Activated naive CD8-positive, alpha-beta T cell (primary cell): ENCODE results near the gene PAPPA.

Source experiments
- H3K27ac Mint-ChIP-seq: one replicate; pipeline ENCODE4 v1.8.0; 2021; ENCODE audit warnings: mixed read lengths
- H3K27me3 Mint-ChIP-seq: one replicate; pipeline ENCODE4 v1.8.0; 2021; ENCODE audit warnings: mixed read lengths
- H3K36me3 Mint-ChIP-seq: one replicate; pipeline ENCODE4 v1.8.0; 2021; ENCODE audit warnings: mixed read lengths
- H3K4me1 Mint-ChIP-seq: one replicate; pipeline ENCODE4 v1.8.0; 2021; ENCODE audit warnings: low read depth, mixed read lengths
- H3K4me3 Mint-ChIP-seq: one replicate; pipeline ENCODE4 v1.8.0; 2021; ENCODE audit warnings: mild to moderate bottlenecking, mixed read lengths
- H3K9me3 Mint-ChIP-seq: one replicate; pipeline ENCODE4 v1.8.0; 2021; ENCODE audit warnings: low read depth, mixed read lengths

Gene PAPPA

DNA sequence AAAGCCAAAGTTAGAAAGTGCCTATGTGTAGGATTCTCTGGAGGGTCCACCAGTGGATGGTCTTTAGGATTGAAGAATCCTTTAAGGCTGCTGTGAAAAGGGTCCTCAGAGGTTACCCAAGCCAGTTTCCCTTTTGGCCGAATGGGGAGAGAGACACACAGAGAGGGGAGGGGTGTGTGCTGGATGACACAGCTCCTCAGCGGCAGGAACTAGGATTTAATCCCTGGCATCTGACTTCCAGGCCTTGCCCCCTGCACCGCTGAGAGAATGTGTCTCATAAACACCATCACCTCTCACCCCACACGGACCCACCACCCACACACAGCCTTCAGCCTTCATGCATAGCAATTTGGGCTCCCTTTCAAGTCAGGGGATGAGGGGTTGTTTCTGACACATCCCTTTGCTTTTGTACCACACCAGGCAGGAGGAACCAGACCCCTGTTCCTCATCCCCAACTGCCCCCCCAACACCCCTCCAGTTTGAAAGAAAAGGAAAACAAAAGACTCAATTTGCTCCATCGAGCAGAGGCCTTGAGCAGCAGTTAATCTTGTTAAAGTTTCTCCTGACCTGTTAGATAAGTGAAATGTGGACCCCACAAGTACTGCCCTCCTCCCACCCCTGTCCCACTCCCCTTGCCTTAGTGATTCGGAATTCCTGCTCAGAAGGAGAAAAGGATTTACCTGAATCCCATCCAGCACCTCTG is 4.0 kb downstream of the PAPPA start:
- H3K4me3 Mint-ChIP-seq = no peak overlapping the region
- no peaks in the 10 kb centered on the region for H3K36me3 Mint-ChIP-seq
- H3K9me3 Mint-ChIP-seq = no peaks in the 10 kb centered on the region
- H3K4me1 Mint-ChIP-seq = peaks cover 13% of the 10 kb centered on the region
- H3K27me3 Mint-ChIP-seq = peaks cover 44% of the 10 kb centered on the region
- H3K27ac Mint-ChIP-seq = no peak overlapping the region

DNA sequence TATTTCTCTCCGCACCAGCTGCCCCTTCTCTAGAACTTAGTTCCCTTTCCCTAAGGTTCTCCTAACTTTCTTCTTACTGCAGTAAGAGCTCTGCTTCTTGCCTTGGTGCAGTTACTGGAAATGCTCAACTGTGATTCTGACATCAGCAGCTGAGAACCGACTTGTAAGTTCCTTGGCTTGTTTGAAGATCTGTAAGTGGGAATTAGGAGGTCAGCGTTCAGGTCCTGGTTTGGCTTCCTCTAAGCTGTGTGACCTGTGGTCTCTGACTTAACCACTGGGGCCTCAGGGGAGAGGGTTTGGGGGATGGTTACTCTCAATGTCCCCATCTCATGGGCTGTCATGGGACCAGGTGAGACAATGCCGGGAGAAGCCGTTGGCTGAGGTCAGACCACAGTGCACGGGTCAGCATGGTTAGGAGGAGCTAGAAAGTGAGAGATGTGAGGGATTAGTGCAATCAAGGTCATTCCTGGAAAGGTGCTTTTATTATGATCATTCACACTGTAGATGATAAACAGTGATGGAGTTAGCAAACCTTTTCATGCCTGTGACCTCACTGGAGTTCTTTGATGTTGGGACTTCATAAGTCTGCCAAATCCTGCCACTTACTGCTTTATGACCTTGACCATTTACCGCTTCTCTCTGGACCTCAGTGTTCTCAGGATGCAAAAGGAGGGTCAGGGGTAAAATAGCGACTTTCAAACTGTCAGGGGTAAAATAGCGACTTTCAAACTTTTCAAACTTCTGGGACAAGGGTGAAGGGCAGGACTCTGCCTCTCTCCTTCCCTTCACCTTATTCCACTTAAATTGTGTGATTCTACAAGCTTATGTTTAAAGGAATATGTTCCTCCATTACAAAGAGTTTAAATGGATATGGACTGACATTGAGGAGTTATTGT is 7.3 kb downstream of the PAPPA start:
- H3K27ac Mint-ChIP-seq = no peak overlapping the region
- no peaks in the 10 kb centered on the region for H3K36me3 Mint-ChIP-seq

DNA sequence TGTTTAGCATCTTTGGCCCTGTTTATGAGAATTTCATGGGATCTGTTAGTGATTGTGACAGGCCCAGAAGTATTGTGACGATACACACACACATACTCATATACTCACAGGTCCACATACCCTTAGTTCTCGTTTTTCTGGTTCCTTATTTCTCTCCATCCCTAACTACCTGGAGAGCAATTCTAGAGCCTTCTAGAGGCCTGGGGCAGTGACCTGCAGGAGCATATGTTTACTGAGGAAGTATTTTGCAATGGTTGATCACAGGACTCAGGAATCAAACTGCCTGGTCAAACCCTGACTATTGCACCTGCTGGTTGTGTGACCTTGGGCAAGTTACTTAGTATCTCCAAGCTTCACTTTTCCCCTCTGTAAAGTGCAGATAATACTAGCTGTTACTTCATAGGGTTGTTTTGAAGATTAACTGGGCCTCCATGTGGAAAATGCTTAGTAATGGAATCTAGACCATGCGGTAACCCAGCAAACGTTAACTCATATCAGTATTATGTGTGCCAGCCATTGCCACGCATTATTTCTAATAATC is 8.7 kb downstream of the PAPPA start:
- no peaks in the 10 kb centered on the region for H3K4me1 Mint-ChIP-seq
- peaks cover 25% of the 10 kb centered on the region for H3K27me3 Mint-ChIP-seq
- H3K27ac Mint-ChIP-seq = no peak overlapping the region
- H3K4me3 Mint-ChIP-seq = no peak overlapping the region
- peaks cover 4% of the 10 kb centered on the region for H3K9me3 Mint-ChIP-seq
- no peaks in the 10 kb centered on the region for H3K36me3 Mint-ChIP-seq

More for the DNA sequence above, 7.3 kb downstream of the PAPPA start:
- Mint-ChIP-seq H3K27me3 (peaks cover 30% of the 10 kb centered on the region), H3K4me1 (no peaks in the 10 kb centered on the region), H3K9me3 (peaks cover 4% of the 10 kb centered on the region), H3K4me3 (no peak overlapping the region)

DNA sequence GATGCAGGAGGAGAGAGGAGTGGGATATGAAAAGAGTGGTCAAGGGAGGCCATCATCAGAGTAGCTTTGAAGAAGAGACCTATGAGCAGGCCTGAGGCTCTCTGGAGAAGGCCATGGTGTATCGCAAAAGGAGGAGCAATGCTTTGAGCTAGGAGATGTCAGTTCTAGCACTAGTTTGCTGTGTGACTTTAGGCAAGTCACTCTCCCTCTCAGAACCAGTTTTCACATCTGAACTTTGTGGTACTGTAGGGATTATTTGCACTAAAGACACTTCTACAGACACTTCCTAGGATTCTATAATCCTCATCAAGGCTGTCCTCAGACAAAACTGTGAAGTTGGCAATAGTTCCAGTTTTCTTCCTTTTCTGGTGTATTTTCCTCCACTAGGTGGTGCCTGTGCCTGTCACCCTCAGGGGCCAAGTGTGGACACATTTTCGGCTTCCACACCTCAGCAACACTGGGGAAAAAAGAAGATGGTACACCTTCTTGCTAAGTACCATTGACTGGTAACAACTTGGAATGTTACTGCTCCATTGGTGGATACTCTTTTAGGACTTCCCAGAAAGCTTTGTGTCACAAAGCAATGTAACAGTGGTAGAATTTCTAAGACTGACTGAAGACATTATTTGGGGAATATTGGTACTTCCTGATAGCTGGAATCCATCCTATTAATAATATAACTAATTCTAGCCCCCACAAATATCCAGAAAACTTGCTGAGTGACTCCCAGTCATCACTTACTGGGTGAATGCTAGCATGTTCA is 9.9 kb downstream of the PAPPA start:
- Mint-ChIP-seq H3K9me3 (peaks cover 4% of the 10 kb centered on the region), H3K27me3 (peaks cover 17% of the 10 kb centered on the region), H3K36me3 (no peaks in the 10 kb centered on the region), H3K4me3 (no peak overlapping the region), H3K27ac (no peak overlapping the region), H3K4me1 (no peaks in the 10 kb centered on the region)

DNA sequence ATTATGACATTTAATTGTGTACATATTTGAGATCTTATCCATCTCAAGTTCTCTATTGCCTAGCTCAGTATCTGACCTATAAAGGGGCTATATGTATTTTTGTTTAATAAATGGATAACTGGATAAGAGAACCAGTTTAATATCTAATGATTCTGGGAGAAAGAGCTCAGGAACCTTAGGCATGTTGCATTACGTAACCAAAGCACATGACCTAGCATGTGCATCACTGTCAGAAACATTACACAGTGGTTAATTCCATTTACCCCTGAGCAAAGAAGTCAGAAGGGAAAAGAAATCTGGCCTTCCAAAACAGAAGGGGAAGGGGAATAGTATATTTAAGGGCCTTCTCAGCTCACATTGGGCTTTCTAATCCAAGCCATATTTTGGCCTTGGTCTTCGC is 12.3 kb downstream of the PAPPA start:
- Mint-ChIP-seq H3K36me3 (no peaks in the 10 kb centered on the region), H3K4me1 (no peaks in the 10 kb centered on the region), H3K9me3 (peaks cover 4% of the 10 kb centered on the region)

DNA sequence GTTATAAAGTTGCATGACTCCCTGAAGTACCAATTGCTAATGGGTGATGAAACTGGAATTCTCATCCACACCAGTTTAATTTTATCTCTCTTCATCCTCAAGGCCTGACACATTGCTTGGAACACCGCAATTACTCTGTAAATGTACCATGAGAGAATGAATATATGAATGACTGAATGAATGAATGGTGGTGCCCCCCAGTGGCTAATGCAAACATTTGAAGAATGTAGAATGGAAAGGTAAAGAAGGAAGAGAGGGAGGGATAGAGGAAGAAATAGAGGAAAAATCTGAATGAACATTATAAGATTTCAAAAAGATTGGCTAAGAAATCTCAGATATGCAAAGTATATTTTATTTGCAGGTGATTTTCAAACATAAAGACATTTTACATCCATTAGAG is 13.1 kb downstream of the PAPPA start:
- peaks cover 3% of the 10 kb centered on the region for H3K27me3 Mint-ChIP-seq
- no peak overlapping the region for H3K27ac Mint-ChIP-seq
- H3K4me3 Mint-ChIP-seq = no peak overlapping the region
- H3K36me3 Mint-ChIP-seq = no peaks in the 10 kb centered on the region
- H3K4me1 Mint-ChIP-seq = no peaks in the 10 kb centered on the region
- peaks cover 4% of the 10 kb centered on the region for H3K9me3 Mint-ChIP-seq

More for the DNA sequence above, 12.3 kb downstream of the PAPPA start:
- Mint-ChIP-seq H3K4me3 (no peak overlapping the region), H3K27ac (no peak overlapping the region), H3K27me3 (peaks cover 9% of the 10 kb centered on the region)

DNA sequence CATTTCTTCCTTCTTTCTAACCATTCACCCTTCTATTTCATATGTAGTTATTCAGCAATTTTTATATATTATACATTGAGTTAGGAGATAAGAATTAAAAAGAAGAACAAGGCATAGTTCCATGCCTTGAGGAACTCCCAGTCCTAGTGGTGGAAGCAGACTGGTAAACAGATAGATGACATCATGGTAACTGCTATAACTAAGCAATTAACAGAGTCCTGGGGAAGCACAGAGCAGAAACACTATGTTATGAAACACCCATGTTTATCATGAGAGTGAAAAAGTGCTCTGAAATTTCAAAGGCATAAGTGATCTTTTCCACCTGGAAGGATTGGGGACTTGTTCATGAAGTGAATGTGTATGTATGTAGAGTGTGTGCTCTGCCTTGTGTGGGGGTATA is 14.6 kb downstream of the PAPPA start:
- H3K4me1 Mint-ChIP-seq = no peaks in the 10 kb centered on the region
- peaks cover 3% of the 10 kb centered on the region for H3K27me3 Mint-ChIP-seq
- H3K27ac Mint-ChIP-seq = no peak overlapping the region
- H3K36me3 Mint-ChIP-seq = no peaks in the 10 kb centered on the region
- H3K4me3 Mint-ChIP-seq = no peak overlapping the region
- H3K9me3 Mint-ChIP-seq = no peaks in the 10 kb centered on the region

DNA sequence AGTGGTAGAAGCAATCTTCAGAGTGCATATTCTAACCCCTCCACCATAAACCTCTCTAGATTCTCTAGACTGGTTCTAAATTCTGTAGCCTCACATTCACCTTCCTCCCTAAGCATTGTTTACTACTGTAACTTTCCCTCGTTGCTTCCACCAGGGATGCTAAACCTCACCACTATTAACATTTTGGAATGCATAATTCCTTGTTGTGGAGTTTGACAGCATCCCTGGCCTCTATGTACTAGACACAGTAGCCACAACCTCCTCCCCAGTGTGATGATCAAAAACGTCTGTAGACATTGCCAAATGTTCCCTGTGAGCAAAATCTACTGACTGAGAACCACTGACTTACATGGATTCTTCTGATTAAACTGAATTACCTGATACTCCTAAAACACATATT is 18.6 kb downstream of the PAPPA start:
- Mint-ChIP-seq H3K27ac (no peak overlapping the region), H3K36me3 (no peaks in the 10 kb centered on the region), H3K4me3 (no peak overlapping the region), H3K9me3 (no peaks in the 10 kb centered on the region), H3K27me3 (peaks cover 4% of the 10 kb centered on the region), H3K4me1 (no peaks in the 10 kb centered on the region)

DNA sequence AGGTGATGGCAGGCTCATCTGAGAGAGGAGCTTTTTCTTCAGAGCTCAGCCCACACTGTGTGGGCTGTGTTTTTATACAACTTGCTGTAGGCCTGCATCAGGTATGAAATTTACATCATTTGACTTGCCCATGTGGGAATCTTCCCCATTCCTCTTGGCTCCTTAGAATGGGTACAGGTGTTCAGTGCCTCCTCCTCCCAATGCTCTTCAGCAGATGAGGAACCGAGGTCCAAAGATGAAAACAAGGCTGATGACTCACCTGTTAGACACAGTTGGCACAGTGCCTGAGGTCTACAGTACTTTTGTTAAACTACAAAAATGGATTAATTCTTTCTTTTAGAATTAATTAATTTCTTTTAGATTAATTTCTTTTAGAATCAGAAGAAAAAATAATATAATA is 20.8 kb downstream of the PAPPA start:
- Mint-ChIP-seq H3K36me3 (no peaks in the 10 kb centered on the region), H3K4me3 (no peak overlapping the region), H3K9me3 (no peaks in the 10 kb centered on the region), H3K27ac (no peak overlapping the region), H3K4me1 (no peaks in the 10 kb centered on the region), H3K27me3 (peaks cover 4% of the 10 kb centered on the region)

DNA sequence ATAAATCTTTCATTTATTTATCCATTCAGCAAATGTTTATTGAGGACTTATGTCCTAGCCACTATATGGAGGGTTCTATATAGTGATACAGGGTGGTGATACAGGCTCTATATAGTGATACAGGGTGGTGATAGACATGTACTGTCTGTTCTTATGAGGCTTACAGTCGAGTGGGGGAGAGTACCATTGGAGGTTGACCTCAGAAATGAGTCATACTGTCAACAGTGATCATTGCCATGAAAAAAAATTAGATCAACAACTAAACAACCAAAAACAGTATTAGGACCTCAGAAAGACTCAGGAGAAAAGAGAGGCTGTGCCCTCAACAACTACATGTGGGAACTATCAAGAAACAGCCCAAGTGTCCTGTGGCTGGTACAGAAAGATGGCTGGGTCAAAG is 22.0 kb downstream of the PAPPA start:
- H3K36me3 Mint-ChIP-seq = no peaks in the 10 kb centered on the region
- no peak overlapping the region for H3K27ac Mint-ChIP-seq
- H3K27me3 Mint-ChIP-seq = peaks cover 4% of the 10 kb centered on the region
- no peak overlapping the region for H3K4me3 Mint-ChIP-seq
- no peaks in the 10 kb centered on the region for H3K4me1 Mint-ChIP-seq
- H3K9me3 Mint-ChIP-seq = no peaks in the 10 kb centered on the region

DNA sequence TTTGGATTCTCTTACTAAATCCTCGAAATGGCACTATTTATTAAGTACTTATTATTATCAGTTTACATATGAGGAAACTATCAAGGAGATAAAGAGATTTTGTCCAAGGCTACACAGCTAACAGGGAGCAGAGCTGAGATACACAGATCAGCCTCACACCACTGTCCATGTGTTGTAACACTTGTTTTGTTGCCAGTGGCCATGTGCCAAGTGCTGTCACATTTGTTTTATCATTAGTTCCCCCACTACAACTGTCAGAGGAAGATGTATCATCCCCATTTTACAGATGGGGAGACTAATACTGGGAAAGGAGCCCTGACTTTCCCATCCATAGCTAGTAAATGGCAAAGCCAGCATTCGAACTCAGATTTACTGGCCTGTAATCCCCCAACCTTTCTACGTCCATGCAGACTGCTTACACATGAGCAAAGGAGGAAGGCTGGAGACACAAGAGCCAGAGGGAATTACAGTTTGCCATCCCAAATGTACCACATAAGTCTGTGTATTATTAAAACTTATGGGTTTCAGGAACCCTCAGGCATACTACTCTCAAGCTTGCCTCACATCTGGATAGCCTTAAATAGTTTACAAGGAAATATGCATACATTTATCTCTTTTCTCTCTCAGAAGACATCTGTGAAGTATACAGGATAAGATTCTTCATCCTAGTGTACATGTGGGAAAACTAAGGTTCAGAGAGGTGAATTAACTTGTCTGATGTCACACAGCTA is 25.1 kb downstream of the PAPPA start:
- peaks cover 2% of the 10 kb centered on the region for H3K27me3 Mint-ChIP-seq
- H3K4me1 Mint-ChIP-seq = no peaks in the 10 kb centered on the region
- H3K27ac Mint-ChIP-seq = no peak overlapping the region
- no peaks in the 10 kb centered on the region for H3K36me3 Mint-ChIP-seq
- H3K4me3 Mint-ChIP-seq = no peak overlapping the region
- no peaks in the 10 kb centered on the region for H3K9me3 Mint-ChIP-seq

DNA sequence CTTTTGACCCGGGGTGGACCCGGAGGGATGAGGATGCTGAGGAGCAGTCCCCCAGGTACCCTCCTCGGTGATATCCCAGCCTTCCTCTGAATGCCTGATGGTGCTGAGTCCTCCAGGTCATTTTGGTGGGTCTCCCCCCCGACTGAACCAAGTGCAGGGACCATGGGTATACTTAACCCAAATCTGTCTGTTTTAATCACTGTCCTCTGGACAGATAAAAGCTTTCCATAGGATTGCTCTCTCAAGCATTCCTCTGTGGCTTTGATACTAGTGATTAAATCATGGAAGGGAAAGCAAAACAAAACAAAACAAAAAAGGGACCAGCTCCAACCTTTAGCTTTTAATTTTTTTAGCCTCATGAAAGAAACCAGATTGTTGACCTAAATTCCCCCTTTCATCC is 26.0 kb downstream of the PAPPA start:
- no peaks in the 10 kb centered on the region for H3K36me3 Mint-ChIP-seq
- no peaks in the 10 kb centered on the region for H3K4me1 Mint-ChIP-seq
- H3K27ac Mint-ChIP-seq = no peak overlapping the region
- no peaks in the 10 kb centered on the region for H3K9me3 Mint-ChIP-seq
- no peak overlapping the region for H3K4me3 Mint-ChIP-seq
- peaks cover 2% of the 10 kb centered on the region for H3K27me3 Mint-ChIP-seq

DNA sequence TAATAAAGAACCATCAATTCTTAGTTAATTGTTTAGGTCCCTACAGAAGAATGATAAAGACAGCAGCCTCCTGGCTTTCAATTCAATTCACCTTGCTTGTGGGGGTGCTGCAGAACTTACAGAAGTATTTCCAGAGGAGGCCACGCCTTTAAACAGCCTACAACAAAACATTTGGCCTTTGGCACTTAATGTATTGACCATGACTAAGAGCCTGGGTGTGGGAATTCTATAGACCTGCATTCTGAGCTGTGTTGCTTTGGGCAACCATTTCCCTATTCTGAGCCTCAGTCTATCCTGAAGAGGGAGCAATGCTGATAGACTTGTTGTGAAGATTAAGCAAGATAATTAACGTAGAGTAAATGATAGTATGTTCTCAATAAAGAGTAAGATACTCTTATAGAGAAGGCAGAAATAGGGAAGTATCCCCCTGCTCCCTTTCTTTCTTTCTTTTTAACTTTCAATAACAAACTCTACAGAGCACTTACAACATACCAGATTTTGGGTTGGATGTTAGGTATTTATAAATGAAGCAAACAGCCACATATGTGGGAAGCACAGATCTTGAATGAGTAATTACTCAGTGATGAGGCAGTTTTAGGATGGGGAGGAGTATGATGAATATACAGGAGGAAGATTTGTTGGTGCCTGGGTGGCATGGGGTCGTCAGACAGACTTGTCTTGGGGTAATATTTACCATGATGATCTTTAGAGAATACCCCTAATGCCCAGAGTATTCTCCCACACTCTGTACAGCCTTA is 28.4 kb downstream of the PAPPA start:
- Mint-ChIP-seq H3K27ac (no peak overlapping the region), H3K27me3 (peaks cover 1% of the 10 kb centered on the region), H3K9me3 (peaks cover 3% of the 10 kb centered on the region), H3K4me1 (no peaks in the 10 kb centered on the region), H3K36me3 (no peaks in the 10 kb centered on the region), H3K4me3 (no peak overlapping the region)

DNA sequence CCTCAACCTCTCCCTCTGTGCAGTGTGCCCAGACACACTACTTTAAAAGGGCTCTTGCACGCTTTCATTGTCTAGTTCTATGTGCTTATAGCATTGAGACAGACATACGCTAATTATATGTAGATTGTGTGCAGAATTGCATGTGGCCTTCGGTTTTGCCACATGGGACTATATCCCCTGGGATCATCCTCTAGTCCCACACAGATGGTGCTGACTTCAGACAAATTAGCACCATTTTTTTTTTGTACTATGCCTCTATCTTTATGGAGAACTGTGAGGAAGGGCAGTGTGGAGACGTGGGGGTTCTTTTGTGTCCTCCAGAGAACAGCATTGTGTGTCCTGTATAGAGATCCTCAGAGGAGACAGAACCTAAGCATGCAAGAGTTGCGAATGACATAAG is 29.3 kb downstream of the PAPPA start:
- H3K4me1 Mint-ChIP-seq = no peaks in the 10 kb centered on the region
- H3K36me3 Mint-ChIP-seq = no peaks in the 10 kb centered on the region
- peaks cover 1% of the 10 kb centered on the region for H3K27me3 Mint-ChIP-seq
- peaks cover 3% of the 10 kb centered on the region for H3K9me3 Mint-ChIP-seq
- no peak overlapping the region for H3K27ac Mint-ChIP-seq
- no peak overlapping the region for H3K4me3 Mint-ChIP-seq
